Tibial nerve (tissue), 3 donors: ENCODE results near the gene RNFT1.
"Not testable (repeated sequence)": the region's sequence is repeated elsewhere in the genome, so short reads cannot be mapped to it uniquely, and the experiment has no call there.

Source experiments
- CTCF ChIP-seq, 5 experiments: fragments of 200-600 bp in 3 of 5; fragments of 450-650 bp in 2 of 5; sonication (generic) in 3 of 5; IDR thresholded peaks; one replicate each; pipeline ENCODE4 v1.5.1; 2016 to 2019; ENCODE audit warnings: antibody characterized with exemption in 5 of 5, mild to moderate bottlenecking in 3 of 5, moderate library complexity in 2 of 5
- POLR2A ChIP-seq, 2 donors: fragments of 450-650 bp; IDR thresholded peaks; one replicate each; pipeline ENCODE4 v1.6.1; 2017; ENCODE audit warnings: antibody characterized with exemption in 2 of 2, mild to moderate bottlenecking in 2 of 2, moderate library complexity in 2 of 2

- not testable (repeated sequence) for TF ChIP-seq CTCF, POLR2A (IDR thresholded peaks at IDR 0.05)
Measured at GRCh38 chr17:60002405-60002804, 37.9 kb upstream of the RNFT1 start.
